KG1 (cell line): ENCODE measurements around the gene OR14J1.
"Not testable (repeated sequence)": the region's sequence is repeated elsewhere in the genome, so short reads cannot be mapped to it uniquely, and the experiment has no call there.

ENCODE experiments used
- DNase-seq: peaks from one replicate; lab custom pipeline; 2025; lab: John Stamatoyannopoulos, UW

The OR14J1 gene

DNA sequence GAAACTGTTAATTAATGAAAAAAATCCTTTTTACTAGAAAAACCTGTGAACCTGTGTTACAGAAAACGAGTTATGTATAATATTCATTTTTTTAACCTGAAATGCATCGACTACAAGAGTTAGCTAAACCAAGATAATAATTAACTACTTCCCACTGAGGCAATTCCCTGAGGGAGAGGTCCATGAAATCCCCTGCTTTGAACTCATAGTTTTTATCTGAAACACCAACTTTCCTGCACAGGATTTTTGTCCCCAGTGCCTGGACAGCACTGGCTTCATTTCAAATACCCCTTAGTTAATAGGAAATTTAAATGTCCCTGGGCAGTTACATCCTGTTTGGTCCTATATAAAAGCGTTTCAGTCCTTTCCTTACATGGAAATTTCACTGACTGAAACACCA, at the start of gene OR14J1:
OR14J1 (plus strand) TSS at position 386 of the 400 bp plus-strand sequence. CDS start 4,989 bp downstream, outside the sequence.
- no peak for DNase-seq

- DNase-seq = no peak
These were observed 49.8 kb upstream of the OR14J1 start for GRCh38 chr6:29251736-29252135.

DNA sequence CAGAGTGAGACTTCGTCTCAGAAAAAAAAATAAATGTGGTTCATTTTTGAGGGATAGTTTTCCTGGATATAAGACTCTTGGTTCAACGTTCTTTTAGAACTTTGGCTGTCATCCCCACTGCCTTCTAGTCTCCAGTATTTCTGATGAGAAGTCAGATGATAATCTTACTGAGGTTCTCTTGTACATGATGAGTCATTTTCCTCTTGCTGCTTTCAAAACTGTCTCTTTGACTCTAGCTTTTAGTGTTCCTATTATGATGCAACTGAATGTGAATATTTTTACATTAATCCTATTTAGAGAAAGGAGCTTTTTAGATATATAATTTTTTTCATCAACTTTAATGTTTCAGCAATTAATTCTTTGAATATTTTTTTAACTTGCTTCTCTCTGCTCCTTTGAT, 46.0 kb upstream of the OR14J1 start:
- no peak for DNase-seq

GRCh38 chr6:29259721-29260120, 41.8 kb upstream of the OR14J1 start:
- no peak for DNase-seq

DNA sequence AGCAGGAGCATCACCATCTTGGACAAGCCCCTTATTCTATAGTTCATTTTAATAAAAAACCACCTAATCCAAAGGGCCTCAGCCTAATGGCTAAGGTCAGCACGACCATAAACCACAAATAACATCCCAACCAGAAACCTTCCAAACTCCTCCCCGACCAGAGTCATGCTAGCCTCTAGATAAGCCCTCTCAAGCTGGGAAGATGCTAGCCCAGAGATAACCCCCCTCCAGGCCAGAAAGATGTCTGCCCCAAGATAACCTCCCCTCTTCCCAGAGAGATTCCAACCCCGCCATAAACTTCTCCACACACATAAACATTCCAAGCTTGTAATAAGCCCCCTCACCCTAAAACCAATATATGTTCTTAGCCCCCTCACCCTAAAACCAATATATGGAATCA, 38.5 kb upstream of the OR14J1 start:
- DNase-seq = no peak

DNA sequence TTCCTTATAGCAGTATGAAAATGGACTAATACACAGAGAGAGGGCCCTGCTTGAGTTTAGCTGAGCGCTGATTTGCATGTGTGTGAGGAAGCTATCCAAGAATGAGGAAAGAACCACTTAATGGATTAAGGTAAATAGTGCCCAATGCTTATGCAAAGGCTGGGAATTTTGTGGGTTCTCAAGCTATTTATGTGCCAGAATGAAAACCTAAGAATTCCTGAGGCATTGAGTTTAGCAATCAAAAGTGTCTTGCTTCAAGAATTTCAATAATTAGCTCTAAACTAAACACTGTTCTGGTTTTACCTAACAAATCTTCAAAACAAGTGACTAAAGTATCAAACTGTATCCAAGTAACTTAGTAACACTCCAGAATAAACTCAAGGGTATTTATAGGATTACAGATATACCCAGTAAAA, 7.0 kb upstream of the OR14J1 start:
- DNase-seq = no peak

- no peak for DNase-seq
These were observed 6.3 kb upstream of the OR14J1 start for GRCh38 chr6:29295181-29295585.

DNA sequence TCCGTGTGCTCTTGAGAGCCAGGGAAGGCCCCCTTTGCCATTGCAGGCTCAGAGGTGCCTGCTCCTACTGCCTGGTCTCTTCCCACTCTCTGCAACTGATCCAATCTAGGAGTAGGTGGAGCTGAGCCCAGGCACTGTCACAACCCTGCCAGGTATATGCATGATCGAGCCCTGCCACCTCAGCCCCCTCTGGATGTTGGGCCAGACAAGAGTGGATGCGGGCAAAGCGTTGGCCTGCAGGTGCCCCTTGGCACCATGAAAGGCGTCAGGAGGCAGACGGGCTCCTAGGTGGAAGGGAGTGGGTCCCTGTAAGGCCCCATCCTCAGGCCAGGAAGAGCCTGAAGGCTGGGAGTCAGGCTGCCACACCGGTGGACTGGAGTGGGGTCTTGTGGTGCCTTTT, 5.9 kb upstream of the OR14J1 start:
- DNase-seq = no peak

GRCh38 chr6:29319931-29320330, 18.4 kb downstream of the OR14J1 start:
- no peak for DNase-seq

DNA sequence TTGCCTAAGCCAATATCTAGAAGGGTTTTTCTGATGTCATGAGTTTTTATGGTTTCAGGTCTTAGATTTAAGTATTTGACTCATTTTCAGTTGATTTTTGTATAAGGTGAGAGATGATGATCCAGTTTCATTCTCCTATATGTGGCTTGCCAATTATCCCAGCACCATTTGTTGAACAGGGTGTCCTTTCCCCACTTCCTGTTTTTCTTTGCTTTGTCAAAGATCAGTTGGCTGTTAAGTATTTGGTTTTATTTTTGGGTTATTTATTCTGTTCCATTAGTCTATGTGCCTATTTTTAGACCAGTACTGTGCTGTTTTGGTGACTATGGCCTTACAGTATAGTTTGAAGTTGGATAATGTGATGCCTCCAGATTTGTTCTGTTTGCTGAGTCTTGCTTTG, 21.8 kb downstream of the OR14J1 start:
- not testable (repeated sequence) for DNase-seq

DNA sequence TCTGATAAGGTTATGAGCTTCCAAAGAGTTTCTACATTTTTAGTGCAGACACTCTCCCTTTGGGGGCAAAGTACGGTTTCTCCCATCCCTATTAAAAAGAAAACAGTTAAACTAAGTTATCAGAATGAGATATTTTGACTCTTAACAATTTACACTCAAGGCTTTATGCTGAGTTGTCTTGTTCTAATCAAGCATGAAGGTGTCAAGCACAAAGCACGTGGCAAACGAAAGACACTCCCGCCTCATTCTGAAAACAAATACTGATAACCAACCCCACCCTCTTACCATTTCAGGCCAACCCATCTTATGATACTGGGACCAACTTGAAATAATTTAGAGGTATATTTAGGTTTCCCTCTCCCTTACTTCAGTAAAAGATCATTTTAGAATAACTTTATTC, 24.3 kb downstream of the OR14J1 start:
- no peak for DNase-seq

DNA sequence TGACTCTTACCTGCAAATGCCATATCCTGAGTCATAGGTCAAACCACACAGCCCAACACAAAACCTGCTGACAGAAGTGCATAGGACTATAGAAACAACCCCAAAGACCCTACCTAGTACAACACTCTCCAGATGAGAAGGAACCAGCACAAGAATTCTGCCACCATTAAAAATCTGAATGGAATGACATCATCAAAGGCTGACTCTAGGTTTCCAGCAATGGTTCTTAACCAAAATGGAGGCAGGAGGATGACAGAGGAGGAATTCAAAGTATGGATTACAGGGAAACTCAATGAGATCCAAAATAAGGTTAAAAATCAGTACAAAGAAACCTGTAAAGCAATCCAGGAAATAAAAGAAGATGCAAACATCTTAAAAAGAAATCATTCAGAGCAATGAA, 31.2 kb downstream of the OR14J1 start:
- no peak for DNase-seq

GRCh38 chr6:29336269-29336668, 34.8 kb downstream of the OR14J1 start:
- DNase-seq = no peak

DNA sequence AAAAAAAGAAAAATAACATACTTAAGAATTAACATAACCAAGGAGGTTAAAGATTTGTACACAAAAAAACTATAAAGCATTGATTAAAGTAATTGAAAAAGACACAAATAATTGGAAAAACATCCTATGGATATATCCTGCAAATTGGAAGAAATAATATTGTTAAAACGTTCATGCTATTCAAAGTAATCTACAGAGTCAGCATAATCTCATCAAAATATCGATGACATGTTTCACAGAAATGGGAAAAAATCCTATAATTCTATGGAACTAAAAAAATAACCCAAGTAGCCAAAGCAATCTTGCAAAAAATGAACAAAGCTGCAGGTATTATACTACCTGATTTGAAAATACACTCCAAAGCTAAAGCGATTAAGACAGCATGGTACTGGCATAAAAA, 43.9 kb downstream of the OR14J1 start:
- DNase-seq = no peak

DNA sequence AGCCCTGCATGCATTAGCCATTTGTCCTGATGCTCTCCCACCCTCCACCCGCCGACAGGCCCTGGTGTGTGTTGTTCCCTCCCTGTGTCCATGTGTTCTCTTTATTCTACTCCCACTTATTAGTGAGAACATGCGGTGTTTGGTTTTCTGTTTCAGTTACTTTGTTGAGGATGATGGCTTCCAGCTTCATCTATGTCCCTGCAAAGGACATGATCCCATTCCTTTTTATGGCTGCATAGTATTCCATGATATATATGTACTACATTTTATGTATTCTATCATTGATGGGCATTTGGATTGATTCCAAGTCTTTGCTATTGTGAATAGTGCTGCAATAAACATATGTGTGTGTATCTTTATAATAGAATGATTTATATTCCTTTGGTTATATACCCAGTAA, 47.8 kb downstream of the OR14J1 start:
- not testable (repeated sequence) for DNase-seq

DNA sequence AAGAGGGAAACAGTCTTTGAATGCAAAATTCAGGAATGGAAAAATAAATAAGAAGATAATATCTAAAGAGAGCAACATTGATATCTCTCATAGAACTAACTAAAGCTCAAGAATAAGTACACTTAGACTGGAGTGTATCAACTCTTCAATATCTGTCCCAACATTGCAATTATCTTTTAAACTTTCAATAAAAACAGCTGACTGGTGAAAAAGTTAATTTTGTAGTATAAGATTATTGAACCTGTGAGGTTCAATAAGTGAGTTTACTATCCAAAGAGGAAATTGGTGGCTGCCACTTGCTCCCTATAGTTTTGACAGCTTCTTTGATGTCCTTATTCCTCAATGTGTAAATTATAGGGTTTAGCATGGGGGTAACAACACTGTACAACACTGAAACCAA, 53.5 kb downstream of the OR14J1 start:
- DNase-seq = no peak

DNA sequence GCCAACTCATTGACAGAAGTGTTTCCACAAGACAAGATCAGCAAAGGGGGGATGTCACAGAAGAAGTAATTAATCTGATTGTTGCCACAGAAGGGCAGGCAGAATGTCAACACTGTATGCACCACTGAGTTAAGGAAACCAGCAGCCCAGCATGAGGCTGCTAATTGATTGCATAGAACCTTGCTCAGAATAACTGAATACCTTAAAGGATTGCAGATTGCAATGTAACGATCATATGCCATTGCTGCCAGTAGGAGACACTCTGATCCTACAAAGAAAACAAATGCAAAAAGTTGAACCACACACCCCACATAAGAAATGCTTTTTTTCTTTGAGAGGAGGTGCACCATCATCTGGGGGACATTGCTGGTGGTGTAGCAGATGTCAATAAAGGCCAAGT, 54.1 kb downstream of the OR14J1 start:
- no peak for DNase-seq
